ENCODE data around the gene PTPRJ. TPM values are rescaled to one million over a fixed set of nuclear protein-coding genes. Genes with fewer than 3 reads are reported as not detected.

Gene PTPRJ
- total RNA-seq, 4 donors from 2014 or later = 4.2 to 26.2 (median 9.2) TPM

DNA sequence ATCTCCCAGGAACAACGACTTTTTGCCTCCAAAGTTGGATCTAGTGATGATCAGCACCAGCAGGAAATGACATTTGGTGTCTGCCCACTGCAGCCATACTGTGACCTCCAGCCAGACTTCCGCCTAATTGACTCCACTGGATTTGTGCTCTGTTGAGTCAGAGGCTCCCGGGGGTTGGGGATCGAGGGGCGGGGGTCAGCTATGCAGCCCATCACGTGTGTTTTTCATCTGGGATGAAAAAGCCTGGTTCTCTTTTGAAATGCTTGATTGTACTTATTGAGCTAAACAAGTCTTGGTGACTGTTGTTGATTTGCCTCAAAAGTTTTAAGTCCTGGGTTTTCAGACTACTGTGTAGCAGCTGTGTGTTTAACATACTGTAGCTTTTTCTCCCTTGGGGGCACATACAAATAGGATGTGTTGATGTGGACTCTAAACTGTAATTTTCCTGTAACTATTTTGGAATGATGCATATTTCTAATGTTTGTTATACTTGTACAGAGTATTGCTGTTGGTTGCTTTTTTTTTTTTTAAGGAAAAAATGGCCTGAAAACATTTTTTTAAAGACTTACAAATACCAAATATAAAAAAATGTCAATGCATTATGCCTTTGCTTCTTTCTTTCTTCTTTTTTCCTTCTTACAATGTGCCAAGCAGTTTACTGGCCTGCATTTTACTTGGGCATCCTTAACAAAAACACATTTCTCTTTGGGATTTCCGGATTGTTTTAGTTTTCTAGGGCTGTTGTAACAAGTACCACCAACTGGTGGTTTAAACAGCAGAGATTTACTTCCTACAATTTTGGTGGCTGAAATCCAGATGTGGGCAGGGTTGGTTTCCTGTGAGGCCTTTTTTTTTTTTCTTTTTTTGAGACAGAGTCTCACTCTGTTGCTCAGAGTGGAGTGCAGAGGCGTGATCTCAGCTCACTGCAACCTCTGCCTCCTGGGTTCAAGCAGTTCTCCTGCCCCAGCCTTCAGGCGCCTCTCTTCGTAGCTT is 190.2 kb downstream of the PTPRJ start:
- DNase-seq (ENCODE audit: low spot score in 2 of 2) = no peak
- H3K4me3 ChIP-seq (ENCODE audit: low read depth, poor library complexity, severe bottlenecking) = no peak overlapping the region
- intact Hi-C loops (cut with DNase I; ENCODE audit: low total_unique reads) = no loop called here
- 52 to 57% methylated on average over 10 of the region's 10 CpGs for WGBS, 2 donors
- TF ChIP-seq, protein P1, sequence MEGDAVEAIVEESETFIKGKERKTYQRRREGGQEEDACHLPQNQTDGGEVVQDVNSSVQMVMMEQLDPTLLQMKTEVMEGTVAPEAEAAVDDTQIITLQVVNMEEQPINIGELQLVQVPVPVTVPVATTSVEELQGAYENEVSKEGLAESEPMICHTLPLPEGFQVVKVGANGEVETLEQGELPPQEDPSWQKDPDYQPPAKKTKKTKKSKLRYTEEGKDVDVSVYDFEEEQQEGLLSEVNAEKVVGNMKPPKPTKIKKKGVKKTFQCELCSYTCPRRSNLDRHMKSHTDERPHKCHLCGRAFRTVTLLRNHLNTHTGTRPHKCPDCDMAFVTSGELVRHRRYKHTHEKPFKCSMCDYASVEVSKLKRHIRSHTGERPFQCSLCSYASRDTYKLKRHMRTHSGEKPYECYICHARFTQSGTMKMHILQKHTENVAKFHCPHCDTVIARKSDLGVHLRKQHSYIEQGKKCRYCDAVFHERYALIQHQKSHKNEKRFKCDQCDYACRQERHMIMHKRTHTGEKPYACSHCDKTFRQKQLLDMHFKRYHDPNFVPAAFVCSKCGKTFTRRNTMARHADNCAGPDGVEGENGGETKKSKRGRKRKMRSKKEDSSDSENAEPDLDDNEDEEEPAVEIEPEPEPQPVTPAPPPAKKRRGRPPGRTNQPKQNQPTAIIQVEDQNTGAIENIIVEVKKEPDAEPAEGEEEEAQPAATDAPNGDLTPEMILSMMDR (IDR thresholded peaks at IDR 0.05) = no peak
- no peak for TF ChIP-seq POLR2A (IDR thresholded peaks at IDR 0.05)

DNA sequence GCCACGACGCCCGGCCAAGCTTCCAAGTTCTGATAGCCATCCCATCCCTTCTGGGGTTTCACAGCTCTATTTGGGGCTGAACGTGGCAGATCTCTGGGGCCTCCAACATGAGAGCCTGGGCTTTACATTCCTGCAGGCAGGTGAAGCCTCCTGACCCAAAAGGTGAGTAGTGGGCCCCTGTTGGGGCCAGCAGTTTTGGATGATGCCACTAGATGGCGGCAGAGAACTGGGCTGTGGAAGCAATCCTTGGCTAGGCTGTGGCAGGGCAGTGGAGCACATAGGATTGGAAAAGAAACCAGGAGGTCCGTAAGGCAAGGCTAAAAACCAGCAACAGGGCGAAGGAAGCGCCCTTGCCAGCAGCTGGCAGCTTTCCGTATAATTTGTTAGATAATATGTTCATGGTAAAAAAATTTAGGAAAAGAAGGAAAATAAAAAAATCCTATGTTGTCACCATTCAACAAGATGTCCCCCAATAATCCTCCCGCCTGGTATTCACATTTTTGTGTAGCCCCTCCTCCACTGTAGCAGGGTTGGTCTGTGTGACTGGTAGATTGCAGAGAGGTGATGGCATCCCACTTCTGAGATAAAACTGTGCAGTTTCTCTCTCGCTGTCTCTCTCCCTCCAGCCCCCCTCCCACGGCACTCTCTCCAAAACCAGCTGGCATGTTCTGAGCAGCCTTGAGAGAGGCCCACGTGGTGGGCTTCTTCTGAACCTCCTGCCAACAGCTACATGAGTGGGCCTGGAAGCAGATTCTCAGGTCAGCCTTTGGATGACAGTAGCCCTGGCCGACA is 192.7 kb downstream of the PTPRJ start:
- no peak for TF ChIP-seq POLR2A (IDR thresholded peaks at IDR 0.05)
- TF ChIP-seq, protein P1 (IDR thresholded peaks at IDR 0.05) = no peak
- WGBS, 2 donors = 43 to 44% methylated on average over 14 of the region's 14 CpGs
- intact Hi-C loops (cut with DNase I; ENCODE audit: low total_unique reads) = no loop called here
- peak in 1 of 2 donors; percentile 32 for DNase-seq (ENCODE audit: low spot score in 2 of 2)
- no peak overlapping the region for H3K4me3 ChIP-seq (ENCODE audit: low read depth, poor library complexity, severe bottlenecking)

DNA sequence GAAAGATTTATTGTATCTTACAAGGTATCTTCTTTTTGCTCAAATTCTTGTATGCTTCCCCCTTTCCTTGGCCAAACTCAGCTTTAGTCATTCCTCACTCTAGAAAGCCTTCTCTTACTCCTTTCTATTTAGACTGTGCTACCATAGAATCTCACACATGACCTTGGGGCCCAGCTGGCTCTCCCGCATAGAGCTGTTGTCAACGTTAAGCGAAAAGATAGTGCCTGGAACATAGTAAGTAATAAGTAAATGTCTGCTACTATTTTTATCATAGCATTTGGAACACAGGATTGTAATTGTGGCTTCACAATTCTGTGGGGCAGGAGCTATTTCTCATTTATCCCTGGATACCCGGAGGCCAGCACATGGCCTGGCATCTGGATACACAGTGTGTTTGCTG is 197.3 kb downstream of the PTPRJ start:
- DNase-seq (ENCODE audit: low spot score in 2 of 2) = no peak
- H3K4me3 ChIP-seq (ENCODE audit: low read depth, poor library complexity, severe bottlenecking) = no peak overlapping the region
- intact Hi-C loops (cut with DNase I; ENCODE audit: low total_unique reads) = no loop called here
- WGBS, 2 donors = 84 to 88% methylated on average over 4 of the region's 4 CpGs
- TF ChIP-seq, protein P1 (IDR thresholded peaks at IDR 0.05) = no peak
- TF ChIP-seq POLR2A (IDR thresholded peaks at IDR 0.05) = no peak

DNA sequence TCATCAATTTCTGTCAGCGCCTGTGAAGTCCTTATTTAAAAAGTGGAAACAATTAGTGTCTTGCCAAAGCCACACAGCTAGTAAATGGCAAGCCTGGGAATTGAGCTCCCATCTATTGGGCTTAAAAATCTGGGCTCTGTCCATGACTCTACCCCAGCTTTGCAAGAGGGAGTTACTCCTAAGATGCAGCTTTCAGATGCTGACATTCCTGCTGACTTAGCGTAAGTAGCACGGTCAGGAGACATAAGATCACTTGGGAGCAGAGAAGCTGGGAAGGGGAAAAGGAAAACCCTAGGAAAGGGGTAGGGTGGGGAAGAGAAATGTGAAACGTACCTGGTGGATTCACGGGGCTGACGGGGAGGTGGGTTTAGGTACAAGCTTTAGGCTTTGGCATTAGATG is 200.3 kb downstream of the PTPRJ start:
- DNase-seq (ENCODE audit: low spot score in 2 of 2) = no peak
- 81 to 90% methylated on average over 6 of the region's 6 CpGs for WGBS, 2 donors
- TF ChIP-seq, protein P1 (IDR thresholded peaks at IDR 0.05) = no peak
- TF ChIP-seq POLR2A (IDR thresholded peaks at IDR 0.05) = no peak
- H3K4me3 ChIP-seq (ENCODE audit: low read depth, poor library complexity, severe bottlenecking) = no peak overlapping the region
- intact Hi-C loops (cut with DNase I; ENCODE audit: low total_unique reads) = no loop called here

DNA sequence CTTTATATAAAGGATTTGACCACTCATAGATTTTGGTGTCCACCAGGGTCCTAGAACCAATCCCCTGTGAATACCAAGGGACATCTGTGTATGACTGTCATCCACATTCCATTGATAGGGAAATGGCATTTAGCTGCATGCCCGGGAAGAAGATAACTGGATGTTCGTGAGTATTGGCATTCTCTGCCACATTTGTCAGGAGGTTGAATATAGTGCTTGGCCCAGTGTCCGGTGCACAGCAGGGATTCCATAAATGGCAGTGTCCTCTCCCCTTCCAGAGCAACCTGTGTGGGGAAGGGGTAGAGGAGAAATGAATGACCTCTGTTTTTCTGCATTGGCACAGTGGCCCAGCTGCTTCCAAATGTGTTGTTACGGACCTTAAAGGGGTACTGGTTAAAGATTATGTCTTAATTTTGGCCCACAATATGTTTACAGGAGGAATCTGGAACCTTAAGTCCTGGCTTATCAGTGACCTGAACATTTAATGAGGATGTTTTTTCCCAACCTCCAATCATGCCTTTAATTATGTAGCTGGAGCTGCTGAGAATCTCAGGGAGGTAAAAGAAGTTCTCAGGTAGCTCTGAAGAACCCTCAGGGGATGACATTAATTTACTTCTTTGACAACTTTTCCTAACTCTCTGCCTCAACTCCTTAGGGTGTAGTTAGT is 202.6 kb downstream of the PTPRJ start:
- DNase-seq (ENCODE audit: low spot score in 2 of 2) = no peak
- WGBS, 2 donors = 49 to 56% methylated on average over 4 of the region's 4 CpGs
- H3K4me3 ChIP-seq (ENCODE audit: low read depth, poor library complexity, severe bottlenecking) = no peak overlapping the region
- intact Hi-C loops (cut with DNase I; ENCODE audit: low total_unique reads) = no loop called here
- TF ChIP-seq, protein P1 (IDR thresholded peaks at IDR 0.05) = no peak
- no peak for TF ChIP-seq POLR2A (IDR thresholded peaks at IDR 0.05)
